Measurements from ENCODE around the gene ATP10B.

Gene ATP10B

DNA sequence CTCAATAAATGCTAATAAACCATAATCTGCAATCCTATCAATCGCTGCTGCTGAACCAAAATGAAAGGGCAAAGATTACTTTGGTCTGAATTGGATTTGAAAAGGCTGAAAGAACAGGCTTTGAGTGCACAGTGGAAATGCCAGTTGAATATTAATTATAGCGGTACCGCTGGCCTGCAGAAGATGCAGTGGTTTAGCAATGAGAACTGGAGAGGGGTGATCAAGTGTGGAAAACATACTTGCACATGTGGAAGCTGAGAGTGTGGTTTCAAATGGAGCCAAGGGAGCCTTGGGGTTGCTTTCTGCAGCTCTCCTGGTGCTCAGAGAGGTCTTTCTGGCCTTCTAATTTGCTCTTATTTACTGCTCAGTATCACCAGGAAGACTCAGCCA lies 296.4 kb downstream of the ATP10B start:
- TF ChIP-seq, protein P1, sequence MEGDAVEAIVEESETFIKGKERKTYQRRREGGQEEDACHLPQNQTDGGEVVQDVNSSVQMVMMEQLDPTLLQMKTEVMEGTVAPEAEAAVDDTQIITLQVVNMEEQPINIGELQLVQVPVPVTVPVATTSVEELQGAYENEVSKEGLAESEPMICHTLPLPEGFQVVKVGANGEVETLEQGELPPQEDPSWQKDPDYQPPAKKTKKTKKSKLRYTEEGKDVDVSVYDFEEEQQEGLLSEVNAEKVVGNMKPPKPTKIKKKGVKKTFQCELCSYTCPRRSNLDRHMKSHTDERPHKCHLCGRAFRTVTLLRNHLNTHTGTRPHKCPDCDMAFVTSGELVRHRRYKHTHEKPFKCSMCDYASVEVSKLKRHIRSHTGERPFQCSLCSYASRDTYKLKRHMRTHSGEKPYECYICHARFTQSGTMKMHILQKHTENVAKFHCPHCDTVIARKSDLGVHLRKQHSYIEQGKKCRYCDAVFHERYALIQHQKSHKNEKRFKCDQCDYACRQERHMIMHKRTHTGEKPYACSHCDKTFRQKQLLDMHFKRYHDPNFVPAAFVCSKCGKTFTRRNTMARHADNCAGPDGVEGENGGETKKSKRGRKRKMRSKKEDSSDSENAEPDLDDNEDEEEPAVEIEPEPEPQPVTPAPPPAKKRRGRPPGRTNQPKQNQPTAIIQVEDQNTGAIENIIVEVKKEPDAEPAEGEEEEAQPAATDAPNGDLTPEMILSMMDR (IDR thresholded peaks at IDR 0.05; ENCODE audit: low read depth, low read length) = no peak
- H3K36me3 ChIP-seq = no peaks in the 10 kb centered on the region
- no peaks in the 10 kb centered on the region for H3K9me3 ChIP-seq (ENCODE audit: severe bottlenecking)
- peaks cover 81% of the 10 kb centered on the region for H3K27me3 ChIP-seq (ENCODE audit: insufficient read depth, low read depth, severe bottlenecking)
- no peak overlapping the region for H3K27ac ChIP-seq
- no peak overlapping the region for H3K4me3 ChIP-seq (ENCODE audit: low read depth, low read length)
- DNase-seq = no peak

DNA sequence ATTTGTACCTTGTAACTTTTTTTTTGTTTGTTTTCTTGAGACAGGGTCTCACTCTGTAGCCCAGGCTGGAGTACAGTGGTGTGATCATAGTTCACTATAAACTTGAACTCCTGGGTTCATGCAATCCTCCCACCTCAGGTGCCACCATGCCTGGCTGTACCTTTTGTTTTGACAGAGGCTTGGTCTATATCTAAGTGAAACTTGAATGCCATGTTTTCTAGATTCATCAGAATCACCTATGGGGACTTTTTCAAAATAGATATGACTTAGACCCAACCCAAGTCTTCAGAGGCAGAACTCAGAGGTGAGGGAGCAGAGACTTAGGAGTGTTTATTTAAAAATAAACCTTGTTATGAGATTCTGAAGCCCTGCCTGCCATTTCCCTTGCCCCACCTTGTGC lies 301.9 kb downstream of the ATP10B start:
- TF ChIP-seq, protein P1 (IDR thresholded peaks at IDR 0.05; ENCODE audit: low read depth, low read length) = no peak
- DNase-seq = no peak

DNA sequence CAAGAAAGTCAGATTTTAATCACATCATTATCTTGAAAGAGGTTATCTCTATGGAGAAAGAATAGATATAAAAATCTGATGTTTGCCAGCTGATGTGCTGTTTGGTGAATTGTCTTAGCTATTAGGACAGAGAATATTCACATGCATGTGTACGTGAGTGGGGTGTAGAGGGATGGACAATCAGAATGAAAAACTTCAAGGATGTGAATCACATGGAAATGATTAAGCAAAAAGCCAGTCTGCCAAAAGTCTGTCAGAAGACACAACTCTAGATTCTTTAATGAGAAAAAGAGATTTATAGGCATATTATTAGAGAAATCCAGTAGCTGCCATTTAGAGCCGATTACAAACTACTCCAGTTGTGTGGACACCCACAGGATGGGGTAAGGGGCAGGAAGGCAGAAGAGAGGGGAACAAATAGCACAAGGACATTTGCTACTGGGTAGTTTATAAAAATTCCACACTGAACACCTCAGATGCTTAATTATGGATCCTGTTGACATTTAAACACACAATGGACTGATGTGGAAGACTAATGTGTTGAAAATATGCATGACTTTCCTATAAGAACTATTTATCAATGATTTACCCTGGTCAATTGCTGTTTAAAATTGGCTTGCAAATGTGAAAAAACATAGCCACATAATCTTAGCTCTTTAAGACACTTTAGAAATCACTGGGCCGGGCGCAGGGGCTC lies 302.9 kb downstream of the ATP10B start:
- TF ChIP-seq, protein P1 (IDR thresholded peaks at IDR 0.05; ENCODE audit: low read depth, low read length) = no peak
- H3K9me3 ChIP-seq (ENCODE audit: severe bottlenecking) = no peaks in the 10 kb centered on the region
- H3K36me3 ChIP-seq = no peaks in the 10 kb centered on the region
- no peak overlapping the region for H3K27ac ChIP-seq
- H3K27me3 ChIP-seq (ENCODE audit: insufficient read depth, low read depth, severe bottlenecking) = peaks cover 73% of the 10 kb centered on the region
- no peak overlapping the region for H3K4me3 ChIP-seq (ENCODE audit: low read depth, low read length)
- DNase-seq = no peak

More for the DNA sequence above, 301.9 kb downstream of the ATP10B start:
- Histone ChIP-seq H3K4me3 (ENCODE audit: low read depth, low read length) (no peak overlapping the region), H3K9me3 (ENCODE audit: severe bottlenecking) (no peaks in the 10 kb centered on the region), H3K27ac (no peak overlapping the region), H3K36me3 (no peaks in the 10 kb centered on the region), H3K27me3 (ENCODE audit: insufficient read depth, low read depth, severe bottlenecking) (peaks cover 80% of the 10 kb centered on the region)

DNA sequence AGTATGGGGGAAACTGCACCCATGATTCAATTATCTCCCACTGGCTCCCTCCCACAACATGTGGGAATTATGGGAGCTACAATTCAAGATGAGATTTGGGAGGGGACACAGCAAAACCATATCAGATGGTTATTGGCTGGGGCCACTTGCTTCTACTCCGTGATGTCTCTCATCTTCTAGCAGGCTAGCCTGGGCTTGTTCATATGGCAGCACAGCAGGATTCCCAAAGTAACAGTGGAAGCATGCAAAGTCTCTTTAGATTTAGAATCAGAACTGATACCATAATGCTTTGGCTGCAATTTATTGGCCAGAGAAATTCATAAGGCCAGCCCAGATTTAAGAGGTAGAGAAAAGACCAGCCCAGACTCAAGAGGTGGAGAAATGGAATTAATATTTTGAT lies 304.1 kb downstream of the ATP10B start:
- Histone ChIP-seq H3K27ac (no peak overlapping the region), H3K27me3 (ENCODE audit: insufficient read depth, low read depth, severe bottlenecking) (peaks cover 67% of the 10 kb centered on the region), H3K9me3 (ENCODE audit: severe bottlenecking) (no peaks in the 10 kb centered on the region), H3K4me3 (ENCODE audit: low read depth, low read length) (no peak overlapping the region), H3K36me3 (no peaks in the 10 kb centered on the region)
- TF ChIP-seq, protein P1 (IDR thresholded peaks at IDR 0.05; ENCODE audit: low read depth, low read length) = no peak
- DNase-seq = no peak

DNA sequence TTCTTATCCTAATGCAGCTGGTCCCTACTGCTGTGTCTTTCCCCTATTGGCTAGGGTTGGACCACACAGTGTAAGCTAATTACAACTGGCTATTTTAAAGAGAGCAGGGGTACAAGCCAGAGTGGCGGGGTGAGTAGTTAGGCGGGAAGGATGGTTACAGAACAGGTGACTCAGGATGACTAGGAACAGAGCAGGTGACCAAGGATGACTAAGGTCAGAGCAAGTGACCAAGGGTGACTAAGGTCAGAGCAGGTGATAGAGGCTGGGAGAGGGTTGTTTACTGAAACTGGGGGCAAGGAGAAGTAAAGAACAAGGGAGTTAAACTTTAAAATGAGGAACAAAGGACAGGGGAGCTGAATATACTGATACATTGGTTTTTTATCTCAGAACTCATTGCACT lies 304.9 kb downstream of the ATP10B start:
- no peak for DNase-seq
- Histone ChIP-seq H3K36me3 (no peaks in the 10 kb centered on the region), H3K4me3 (ENCODE audit: low read depth, low read length) (no peak overlapping the region), H3K9me3 (ENCODE audit: severe bottlenecking) (no peaks in the 10 kb centered on the region), H3K27ac (no peak overlapping the region), H3K27me3 (ENCODE audit: insufficient read depth, low read depth, severe bottlenecking) (peaks cover 67% of the 10 kb centered on the region)
- TF ChIP-seq, protein P1 (IDR thresholded peaks at IDR 0.05; ENCODE audit: low read depth, low read length) = no peak

DNA sequence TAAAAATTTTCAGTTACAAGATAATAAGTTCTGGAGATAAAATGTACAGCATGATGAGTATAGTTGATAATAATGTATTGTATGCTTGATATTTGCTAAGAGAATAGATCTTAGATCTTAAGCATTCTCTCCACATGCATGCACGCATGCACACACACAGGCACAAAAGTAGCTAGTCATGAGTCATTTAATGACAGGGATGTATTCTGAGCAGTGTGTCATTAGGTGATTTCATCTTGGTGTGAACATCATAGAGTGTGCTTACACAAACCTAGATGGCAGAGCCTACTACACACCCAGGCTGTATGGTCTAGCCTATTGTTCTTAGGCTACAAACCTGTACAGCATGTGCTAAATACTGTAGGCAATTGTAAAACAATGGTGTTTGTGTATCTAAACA lies 306.2 kb downstream of the ATP10B start:
- TF ChIP-seq, protein P1 (IDR thresholded peaks at IDR 0.05; ENCODE audit: low read depth, low read length) = no peak
- H3K27me3 ChIP-seq (ENCODE audit: insufficient read depth, low read depth, severe bottlenecking) = peaks cover 69% of the 10 kb centered on the region
- H3K36me3 ChIP-seq = no peaks in the 10 kb centered on the region
- H3K27ac ChIP-seq = no peak overlapping the region
- no peak overlapping the region for H3K4me3 ChIP-seq (ENCODE audit: low read depth, low read length)
- H3K9me3 ChIP-seq (ENCODE audit: severe bottlenecking) = no peaks in the 10 kb centered on the region
- no peak for DNase-seq

Measured in WERI-Rb-1 (cell line).